ENCODE measurements around the gene RAB4A. TPM values are rescaled to one million over a fixed set of nuclear protein-coding genes. Genes with fewer than 3 reads are reported as not detected.
"Not testable (repeated sequence)": the region's sequence is repeated elsewhere in the genome, so short reads cannot be mapped to it uniquely, and the experiment has no call there.

RAB4A gene
- polyA plus RNA-seq, 3 donors, result 21.8 to 32.5 (median 29.4) TPM

GRCh38 chr1:229284887-229285286 lies 14.0 kb downstream of the RAB4A start:
- 69 to 95% (median 94%) methylated on average over 3 of the region's 3 CpGs for WGBS, 3 donors
- H3K27ac ChIP-seq (ENCODE audit: low read depth, low read length), result no peak overlapping the region

- no peak overlapping the region for H3K27ac ChIP-seq (ENCODE audit: low read depth, low read length)
- 79 to 80% (median 79%) methylated on average over 2 of the region's 2 CpGs for whole genome bisulfite sequencing, 3 donors
Measured at GRCh38 chr1:229285440-229285839, 14.5 kb downstream of the RAB4A start.

GRCh38 chr1:229286099-229286766 lies 15.3 kb downstream of the RAB4A start:
- WGBS, 3 donors, result 75 to 85% (median 75%) methylated on average over 2 of the region's 2 CpGs
- H3K27ac ChIP-seq (ENCODE audit: low read depth, low read length), result no peak overlapping the region

GRCh38 chr1:229287267-229287666 lies 16.4 kb downstream of the RAB4A start:
- no peak overlapping the region for H3K27ac ChIP-seq (ENCODE audit: low read depth, low read length)
- WGBS, 3 donors, result 76 to 92% (median 85%) methylated on average over 1 of the region's 1 CpG

- H3K27ac ChIP-seq (ENCODE audit: low read depth, low read length), result no peak overlapping the region
- WGBS, 3 donors, result 81 to 95% (median 94%) methylated on average over 1 of the region's 1 CpG
Measured at GRCh38 chr1:229288516-229288915, 17.6 kb downstream of the RAB4A start.

- H3K27ac ChIP-seq (ENCODE audit: low read depth, low read length), result not testable (repeated sequence)
- WGBS, 3 donors, result 97 to 99% (median 98%) methylated on average over 3 of the region's 4 CpGs
Measured at GRCh38 chr1:229291686-229292085, 20.8 kb downstream of the RAB4A start.

GRCh38 chr1:229293528-229294204 lies 22.8 kb downstream of the RAB4A start:
- H3K27ac ChIP-seq (ENCODE audit: low read depth, low read length), result no peak overlapping the region
- WGBS, 3 donors, result 93 to 97% (median 95%) methylated on average over 10 of the region's 10 CpGs

GRCh38 chr1:229295745-229296144 lies 24.8 kb downstream of the RAB4A start:
- no peak overlapping the region for H3K27ac ChIP-seq (ENCODE audit: low read depth, low read length)
- 89 to 96% (median 95%) methylated on average over 11 of the region's 11 CpGs for WGBS, 3 donors

GRCh38 chr1:229296541-229296941 lies 25.6 kb downstream of the RAB4A start:
- WGBS, 3 donors, result 60 to 88% (median 76%) methylated on average over 3 of the region's 3 CpGs
- no peak overlapping the region for H3K27ac ChIP-seq (ENCODE audit: low read depth, low read length)

GRCh38 chr1:229297746-229298145 lies 26.8 kb downstream of the RAB4A start:
- 99 to 100% (median 100%) methylated on average over 1 of the region's 1 CpG for WGBS, 3 donors
- H3K27ac ChIP-seq (ENCODE audit: low read depth, low read length), result no peak overlapping the region

- no peak overlapping the region for H3K27ac ChIP-seq (ENCODE audit: low read depth, low read length)
Measured at GRCh38 chr1:229298420-229298819, 27.5 kb downstream of the RAB4A start.

- H3K27ac ChIP-seq (ENCODE audit: low read depth, low read length), result no peak overlapping the region
- 75 to 96% (median 93%) methylated on average over 5 of the region's 5 CpGs for WGBS, 3 donors
Measured at GRCh38 chr1:229298887-229299503, 28.1 kb downstream of the RAB4A start.

GRCh38 chr1:229300099-229300757 lies 29.3 kb downstream of the RAB4A start:
- H3K27ac ChIP-seq (ENCODE audit: low read depth, low read length), result no peak overlapping the region
- WGBS, 3 donors, result 78 to 95% (median 91%) methylated on average over 6 of the region's 6 CpGs

GRCh38 chr1:229302740-229303139 lies 31.8 kb downstream of the RAB4A start:
- 95 to 98% (median 96%) methylated on average over 8 of the region's 8 CpGs for WGBS, 3 donors
- H3K27ac ChIP-seq (ENCODE audit: low read depth, low read length), result no peak overlapping the region

GRCh38 chr1:229303855-229304254 lies 32.9 kb downstream of the RAB4A start:
- H3K27ac ChIP-seq (ENCODE audit: low read depth, low read length), result no peak overlapping the region
- WGBS, 3 donors, result 92 to 93% (median 93%) methylated on average over 4 of the region's 4 CpGs

GRCh38 chr1:229305392-229305791 lies 34.5 kb downstream of the RAB4A start:
- H3K27ac ChIP-seq (ENCODE audit: low read depth, low read length), result no peak overlapping the region
- 67 to 81% (median 73%) methylated on average over 2 of the region's 2 CpGs for WGBS, 3 donors

- H3K27ac ChIP-seq (ENCODE audit: low read depth, low read length), result no peak overlapping the region
- 60 to 83% (median 65%) methylated on average over 1 of the region's 1 CpG for WGBS, 3 donors
Measured at GRCh38 chr1:229309074-229309473, 38.2 kb downstream of the RAB4A start.

GRCh38 chr1:229309684-229310083 lies 38.8 kb downstream of the RAB4A start:
- H3K27ac ChIP-seq (ENCODE audit: low read depth, low read length), result no peak overlapping the region
- WGBS, 3 donors, result 85 to 94% (median 89%) methylated on average over 2 of the region's 2 CpGs

GRCh38 chr1:229310833-229311232 lies 39.9 kb downstream of the RAB4A start:
- 71 to 83% (median 82%) methylated on average over 6 of the region's 6 CpGs for WGBS, 3 donors
- H3K27ac ChIP-seq (ENCODE audit: low read depth, low read length), result no peak overlapping the region
